A549 (cell line): Measurements from ENCODE around the gene VWF. TPM values are rescaled to one million over a fixed set of nuclear protein-coding genes. Genes with fewer than 3 reads are reported as not detected.
A peak's percentile ranks its signal among the peaks of the same experiment; 100 is the strongest.
"Not testable (repeated sequence)": the region's sequence is repeated elsewhere in the genome, so short reads cannot be mapped to it uniquely, and the experiment has no call there.

Experiments used
- ATAC-seq, 2 experiments: fragments of 200-7000 bp in 1 of 2; fragments of >200 bp in 1 of 2; cut with Nextera tagmentation in 1 of 2; cut with Tn5 transposase in 1 of 2; 3 replicates each; pipeline versions ENCODE4 v1.8.0 to v1.9.1; 2018 to 2020; ENCODE audit warnings: mild to moderate bottlenecking in 1 of 2, moderate library complexity in 1 of 2
- CTCF ChIA-PET: fragments of 300-600 bp; sonication (Branson Sonifier 250); formaldehyde crosslinking; extraction: SDS; loops from one replicate; lab custom pipeline; 2021; ENCODE audit warnings: antibody characterized with exemption, inconsistent platforms; lab: Yijun Ruan, JAX
- POLR2A ChIA-PET: fragments of 350-600 bp; formaldehyde crosslinking; extraction: SDS; loops from one replicate; lab custom pipeline; 2021; ENCODE audit warnings: antibody characterized with exemption, inconsistent platforms; lab: Yijun Ruan, JAX
- DNase-seq, 2 experiments: peaks; one replicate each; pipeline versions ENCODE4 v3.0.0 to v3.0.0-alpha.2; 2011 to 2016; ENCODE audit warnings: low read depth in 1 of 2, low spot score in 1 of 2
- FAIRE-seq: peaks from 2 replicates; lab custom pipeline; 2011; peaks lifted over from hg19 to GRCh38; lab: Jason Lieb, UNC
- H3K27ac ChIP-seq, 2 experiments: fragments of >200 bp; sonication (Bioruptor Twin); formaldehyde crosslinking; 3 replicates each; pipeline ENCODE4 v1.5.1; 2016 to 2017
- H3K4me1 ChIP-seq: fragments of >200 bp; sonication (Bioruptor Twin); formaldehyde crosslinking; 3 replicates; pipeline ENCODE4 v1.6.1; 2016
- H3K4me2 ChIP-seq: fragments of >200 bp; sonication (Bioruptor Twin); formaldehyde crosslinking; 3 replicates; pipeline ENCODE4 v1.6.1; 2016
- H3K4me3 ChIP-seq: fragments of >200 bp; sonication (Bioruptor Twin); formaldehyde crosslinking; 3 replicates; pipeline ENCODE4 v1.5.1; 2016
- H3K9me3 ChIP-seq: fragments of >200 bp; sonication (Bioruptor Twin); formaldehyde crosslinking; 3 replicates; pipeline ENCODE4 v1.6.1; 2016
- ATOH8 ChIP-seq: fragments of 250-450 bp; sonication (Bioruptor Pico); IDR thresholded peaks from 2 replicates; pipeline ENCODE4 v1.5.0; 2020; ENCODE audit warnings: low read depth, mild to moderate bottlenecking, moderate library complexity
- BHLHE40 ChIP-seq: IDR thresholded peaks from 2 replicates; pipeline ENCODE4 v1.6.1; 2012; ENCODE audit warnings: low read depth, low read length, inconsistent platforms
- CHD2 ChIP-seq: fragments of 150-350 bp; IDR thresholded peaks from 2 replicates; pipeline ENCODE4 v1.6.1; 2014; ENCODE audit warnings: low read length; ENCODE audit not compliant: partially characterized antibody
- CHD4 ChIP-seq: fragments of 200-600 bp; sonication (generic); IDR thresholded peaks from 2 replicates; pipeline ENCODE4 v1.6.1; 2016; ENCODE audit warnings: antibody characterized with exemption, mild to moderate bottlenecking, borderline replicate concordance
- ESRRA ChIP-seq: fragments of 150-350 bp; IDR thresholded peaks from 2 replicates; pipeline ENCODE4 v1.6.1; 2014; ENCODE audit warnings: mild to moderate bottlenecking, low read length, borderline replicate concordance
- FOSB ChIP-seq: fragments of 250-450 bp; sonication (Bioruptor Pico); IDR thresholded peaks from 2 replicates; pipeline ENCODE4 v1.5.0; 2020; ENCODE audit warnings: mild to moderate bottlenecking, moderate library complexity
- FOSL2 ChIP-seq, 2 experiments: fragments of 450-650 bp in 1 of 2; fragments of >200 bp in 1 of 2; sonication (Bioruptor Twin) in 1 of 2; formaldehyde crosslinking; IDR thresholded peaks; 2 replicates each; pipeline versions ENCODE4 v1.5.0 to v1.6.1; 2016 to 2020; ENCODE audit warnings: mild to moderate bottlenecking in 1 of 2, moderate library complexity in 1 of 2
- HDAC2 ChIP-seq: fragments of 200-600 bp; sonication (generic); IDR thresholded peaks from 2 replicates; pipeline ENCODE4 v1.6.1; 2016
- HOXA7 ChIP-seq: fragments of 250-450 bp; sonication (Bioruptor Pico); IDR thresholded peaks from 2 replicates; pipeline ENCODE4 v1.5.0; 2020; ENCODE audit warnings: mild to moderate bottlenecking, moderate library complexity
- HOXB5 ChIP-seq: fragments of 250-450 bp; sonication (Bioruptor Pico); IDR thresholded peaks from 2 replicates; pipeline ENCODE4 v1.5.0; 2020; ENCODE audit warnings: mild to moderate bottlenecking, moderate library complexity
- KDM1A ChIP-seq: fragments of 200-600 bp; sonication (generic); IDR thresholded peaks from 2 replicates; pipeline ENCODE4 v1.6.1; 2016; ENCODE audit warnings: low read depth, mild to moderate bottlenecking
- MAFK ChIP-seq: fragments of 450-650 bp; IDR thresholded peaks from 2 replicates; pipeline ENCODE4 v1.6.1; 2014; ENCODE audit not compliant: partially characterized antibody
- MYC ChIP-seq: IDR thresholded peaks from 2 replicates; pipeline ENCODE4 v1.6.1; 2012; ENCODE audit warnings: mild to moderate bottlenecking, inconsistent platforms, low read length, improper control_type of control experiment, borderline replicate concordance
- POLR2AphosphoS2 ChIP-seq: conservative IDR thresholded peaks from 2 replicates; pipeline ENCODE4 v1.6.1; 2012; ENCODE audit warnings: low read length, improper control_type of control experiment, inconsistent platforms
- TFCP2L1 ChIP-seq: fragments of 250-450 bp; sonication (Bioruptor Pico); IDR thresholded peaks from 2 replicates; pipeline ENCODE4 v1.5.0; 2021; ENCODE audit warnings: mild to moderate bottlenecking
- TP53 ChIP-seq: fragments of 250-450 bp; sonication (Bioruptor Pico); IDR thresholded peaks from 2 replicates; pipeline ENCODE4 v1.5.0; 2021; ENCODE audit warnings: mild to moderate bottlenecking, moderate library complexity
- WGBS: methylation state at CpG from one replicate; pipeline ENCODE4 v1.1.6; 2017; ENCODE audit errors: missing lambda C conversion rate; 5-methylcytosine and 5-hydroxymethylcytosine counted together
- polyA plus RNA-seq, 4 experiments: library from polyadenylated mRNA; depleted of rRNA in 3 of 4; stranded (reverse); fragments of >200 nt; fragmentation: RNase III in 1 of 4; extraction: RNeasy Plus Mini Kit Qiagen cat#74134 plus additional on column Dnase treatment in 1 of 4; gene quantifications; 2 replicates in 3 of 4; 3 replicates in 1 of 4; pipeline ENCODE4 v1.2.3, GENCODE V29; 2011 to 2017
- TF ChIP-seq, protein P1 (sequence below): fragments of >200 bp; sonication (Bioruptor Twin); formaldehyde crosslinking; IDR thresholded peaks from 2 replicates; pipeline ENCODE4 v1.6.1; 2016

VWF gene
- polyA plus RNA-seq, 2 of the 4 experiments (the other 2 are of a cell fraction) = 0.01 TPM; not detected in 1

- Histone ChIP-seq H3K4me3 (no peak overlapping the region), H3K4me2 (no peak overlapping the region), H3K27ac (no peak overlapping the region), H3K4me1 (no peaks in the 10 kb centered on the region), H3K9me3 (no peaks in the 10 kb centered on the region)
- TF ChIP-seq MAFK (no peak), CHD2 (no peak), HOXA7 (CRISPR knock-in tag) (no peak), FOSB (CRISPR knock-in tag) (no peak), FOSL2 (IDR thresholded peaks at IDR 0.05) (no peak), FOSL2 (CRISPR knock-in tag; IDR thresholded peaks at IDR 0.05) (no peak), HDAC2 (no peak), ATOH8 (CRISPR knock-in tag) (no peak), KDM1A (no peak), HOXB5 (CRISPR knock-in tag) (no peak), TFCP2L1 (CRISPR knock-in tag) (no peak), BHLHE40 (no peak), TP53 (CRISPR knock-in tag) (no peak)
- FAIRE-seq (no peak), DNase-seq (no peak), ATAC-seq (no peak)
- POLR2A ChIA-PET = no interaction called here
- CTCF ChIA-PET = interaction anchor here (1.0 to 2.1 kb wide), 2 partner anchors 26 to 30 kb away, joined by 3 to 6 read pairs; no protein-coding TSS in a partner anchor
- 51% methylated on average over 6 of the region's 10 CpGs for WGBS
Measured at GRCh38 chr12:6018265-6018664, 106.2 kb downstream of the VWF start.

DNA sequence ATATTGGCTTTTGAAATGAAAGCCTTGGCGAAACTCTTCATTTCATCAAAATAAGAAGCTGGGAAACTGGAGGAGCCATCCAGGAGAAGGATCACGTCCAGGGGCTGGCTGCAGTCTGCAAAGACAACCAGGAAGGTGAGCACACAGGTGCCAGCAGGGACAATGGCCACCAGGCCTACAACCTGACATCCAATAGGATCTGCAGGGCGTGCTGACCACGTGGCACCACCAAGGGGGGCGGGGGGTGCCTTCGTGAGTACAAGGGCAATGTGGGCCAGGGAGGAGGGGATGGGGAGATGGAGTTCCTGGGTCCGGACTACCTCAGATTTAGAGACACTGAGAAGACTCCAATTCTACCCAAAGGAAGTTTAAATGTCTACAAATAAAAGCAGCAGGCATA is 107.7 kb downstream of the VWF start:
- ChIA-PET POLR2A (no interaction called here), CTCF (interaction anchor here (0.7 to 2.1 kb wide), 2 partner anchors 9 to 28 kb away, joined by 3 to 6 read pairs; no protein-coding TSS in a partner anchor)
- 46% methylated on average over 3 of the region's 7 CpGs for WGBS
- Histone ChIP-seq H3K4me2 (no peak overlapping the region), H3K27ac (no peak overlapping the region), H3K4me3 (no peak overlapping the region), H3K9me3 (no peaks in the 10 kb centered on the region), H3K4me1 (no peaks in the 10 kb centered on the region)
- TF ChIP-seq CHD4 (no peak), FOSB (CRISPR knock-in tag) (no peak), POLR2AphosphoS2 (no peak), ESRRA (no peak), MYC (no peak)
- TF ChIP-seq, protein P1, sequence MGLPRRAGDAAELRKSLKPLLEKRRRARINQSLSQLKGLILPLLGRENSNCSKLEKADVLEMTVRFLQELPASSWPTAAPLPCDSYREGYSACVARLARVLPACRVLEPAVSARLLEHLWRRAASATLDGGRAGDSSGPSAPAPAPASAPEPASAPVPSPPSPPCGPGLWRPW = no peak
- FAIRE-seq = no peak
- no peak for ATAC-seq
- no peak for DNase-seq

GRCh38 chr12:6016004-6016403 is 108.5 kb downstream of the VWF start:
- FAIRE-seq, H3K27ac ChIP-seq, ATAC-seq, CTCF ChIA-PET, POLR2A ChIA-PET, H3K4me3 ChIP-seq, H3K4me2 ChIP-seq, H3K9me3 ChIP-seq, DNase-seq, H3K4me1 ChIP-seq: not testable (repeated sequence)
- WGBS = 61% methylated on average over 12 of the region's 12 CpGs

DNA sequence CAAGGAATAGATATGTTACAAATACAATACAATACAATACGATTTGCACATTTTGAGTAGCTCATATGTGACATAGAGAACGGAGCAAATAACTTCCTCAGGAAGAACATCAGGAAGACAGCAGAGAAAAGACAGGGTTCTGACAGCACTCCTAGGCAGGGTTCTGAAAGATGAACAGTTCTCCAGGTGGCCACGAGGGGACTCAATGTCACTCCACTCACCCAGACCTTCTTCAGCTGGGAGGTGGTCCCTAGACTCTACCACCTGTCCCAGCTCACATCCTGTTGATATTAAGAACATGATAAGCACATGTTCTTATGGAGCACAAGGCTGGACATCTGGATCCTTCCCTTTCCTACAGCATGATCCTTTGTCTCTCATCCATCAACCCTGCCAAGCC is 109.2 kb downstream of the VWF start:
- DNase-seq, H3K4me2 ChIP-seq, H3K4me3 ChIP-seq, H3K9me3 ChIP-seq, FAIRE-seq, H3K27ac ChIP-seq, H3K4me1 ChIP-seq, POLR2A ChIA-PET: not testable (repeated sequence)
- CTCF ChIA-PET = interaction anchor here (0.6 to 1.5 kb wide), 3 partner anchors 25 to 228 kb away, joined by 3 to 6 read pairs (median 3); no protein-coding TSS in a partner anchor
- WGBS = 3% methylated on average over 3 of the region's 3 CpGs
- ATAC-seq = peak; percentile 48 to 79; a peak in 5 of 6 replicates
